ENCODE data around the gene BHLHE23. TPM values are rescaled to one million over a fixed set of nuclear protein-coding genes. Genes with fewer than 3 reads are reported as not detected.

Gene BHLHE23
- total RNA-seq, 1 donor from 2014 or later = not detected

DNA sequence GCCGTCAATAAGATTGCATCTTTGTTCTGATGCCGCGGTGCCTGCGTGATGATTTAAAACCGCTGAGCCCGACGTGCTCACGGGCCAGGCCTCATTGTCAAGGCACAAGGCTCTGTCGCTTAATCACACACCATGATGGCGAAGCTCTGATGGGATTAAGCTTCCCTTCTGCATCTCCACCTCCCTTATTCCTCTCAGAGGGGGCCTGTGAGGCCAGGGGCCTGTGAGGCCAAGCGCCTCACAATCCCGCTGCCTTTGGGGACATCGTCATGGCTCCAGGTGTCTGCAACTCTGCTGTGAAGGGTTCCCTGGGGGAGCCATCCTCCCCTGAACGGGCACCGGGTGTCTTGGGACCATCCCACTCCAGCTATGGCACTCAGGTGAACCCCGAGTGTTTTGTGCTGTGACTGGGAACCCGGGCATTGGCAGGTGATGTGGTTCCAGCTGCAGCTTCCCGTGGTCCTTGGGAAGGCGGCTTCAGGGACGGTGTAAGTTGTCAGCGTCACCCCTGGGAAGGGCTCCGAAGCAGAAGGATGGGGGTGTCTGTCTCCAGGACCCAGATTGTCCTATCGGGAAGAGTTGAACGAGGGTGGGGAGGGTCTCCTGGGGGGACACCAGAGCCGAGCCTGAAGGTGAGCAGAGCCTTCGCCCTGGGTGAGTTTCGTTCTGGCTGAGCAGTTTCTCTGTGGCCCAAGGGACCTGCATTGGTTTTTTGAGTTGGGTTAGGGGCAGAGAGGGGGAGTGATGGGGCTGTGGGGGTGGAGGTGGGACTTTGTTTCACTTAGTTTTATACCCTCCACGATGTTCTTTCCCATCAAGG lies 18.0 kb upstream of the BHLHE23 start:
- Histone ChIP-seq H2AFZ (replicated peaks) (no peak overlapping the region), H3K4me1 (peaks cover 14% of the 10 kb centered on the region), H3K27me3 (peaks cover 31% of the 10 kb centered on the region), H3K9ac (no peak overlapping the region), H3F3A (ENCODE audit: low read depth) (peaks cover 6% of the 10 kb centered on the region), H4K20me1 (ENCODE audit: low read depth) (no peaks in the 10 kb centered on the region), H3K27ac (no peak overlapping the region), H3K9me3 (ENCODE audit: low read depth) (no peaks in the 10 kb centered on the region), H3K79me2 (ENCODE audit: low read depth) (no peaks in the 10 kb centered on the region), H3K36me3 (no peaks in the 10 kb centered on the region), H3K4me2 (no peak overlapping the region), H3K4me3 (no peak overlapping the region)
- no peak overlapping the region for H3K4me3 Mint-ChIP-seq
- H3K36me3 Mint-ChIP-seq = no peaks in the 10 kb centered on the region
- H3K9me3 Mint-ChIP-seq = peaks cover 9% of the 10 kb centered on the region
- TF ChIP-seq EZH2phosphoT487 (IDR thresholded peaks at IDR 0.05) = no peak
- TF ChIP-seq EZH2 (IDR thresholded peaks at IDR 0.05) = no peak
- TF ChIP-seq, protein P1, sequence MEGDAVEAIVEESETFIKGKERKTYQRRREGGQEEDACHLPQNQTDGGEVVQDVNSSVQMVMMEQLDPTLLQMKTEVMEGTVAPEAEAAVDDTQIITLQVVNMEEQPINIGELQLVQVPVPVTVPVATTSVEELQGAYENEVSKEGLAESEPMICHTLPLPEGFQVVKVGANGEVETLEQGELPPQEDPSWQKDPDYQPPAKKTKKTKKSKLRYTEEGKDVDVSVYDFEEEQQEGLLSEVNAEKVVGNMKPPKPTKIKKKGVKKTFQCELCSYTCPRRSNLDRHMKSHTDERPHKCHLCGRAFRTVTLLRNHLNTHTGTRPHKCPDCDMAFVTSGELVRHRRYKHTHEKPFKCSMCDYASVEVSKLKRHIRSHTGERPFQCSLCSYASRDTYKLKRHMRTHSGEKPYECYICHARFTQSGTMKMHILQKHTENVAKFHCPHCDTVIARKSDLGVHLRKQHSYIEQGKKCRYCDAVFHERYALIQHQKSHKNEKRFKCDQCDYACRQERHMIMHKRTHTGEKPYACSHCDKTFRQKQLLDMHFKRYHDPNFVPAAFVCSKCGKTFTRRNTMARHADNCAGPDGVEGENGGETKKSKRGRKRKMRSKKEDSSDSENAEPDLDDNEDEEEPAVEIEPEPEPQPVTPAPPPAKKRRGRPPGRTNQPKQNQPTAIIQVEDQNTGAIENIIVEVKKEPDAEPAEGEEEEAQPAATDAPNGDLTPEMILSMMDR (IDR thresholded peaks at IDR 0.05) = no peak
- peak; percentile 35 for DNase-seq (ENCODE audit: low spot score)
- peaks cover 44% of the 10 kb centered on the region for H3K4me1 Mint-ChIP-seq
- no peak overlapping the region for H3K27ac Mint-ChIP-seq
- H3K27me3 Mint-ChIP-seq (ENCODE audit: insufficient read depth, low read depth) = peaks cover 16% of the 10 kb centered on the region

DNA sequence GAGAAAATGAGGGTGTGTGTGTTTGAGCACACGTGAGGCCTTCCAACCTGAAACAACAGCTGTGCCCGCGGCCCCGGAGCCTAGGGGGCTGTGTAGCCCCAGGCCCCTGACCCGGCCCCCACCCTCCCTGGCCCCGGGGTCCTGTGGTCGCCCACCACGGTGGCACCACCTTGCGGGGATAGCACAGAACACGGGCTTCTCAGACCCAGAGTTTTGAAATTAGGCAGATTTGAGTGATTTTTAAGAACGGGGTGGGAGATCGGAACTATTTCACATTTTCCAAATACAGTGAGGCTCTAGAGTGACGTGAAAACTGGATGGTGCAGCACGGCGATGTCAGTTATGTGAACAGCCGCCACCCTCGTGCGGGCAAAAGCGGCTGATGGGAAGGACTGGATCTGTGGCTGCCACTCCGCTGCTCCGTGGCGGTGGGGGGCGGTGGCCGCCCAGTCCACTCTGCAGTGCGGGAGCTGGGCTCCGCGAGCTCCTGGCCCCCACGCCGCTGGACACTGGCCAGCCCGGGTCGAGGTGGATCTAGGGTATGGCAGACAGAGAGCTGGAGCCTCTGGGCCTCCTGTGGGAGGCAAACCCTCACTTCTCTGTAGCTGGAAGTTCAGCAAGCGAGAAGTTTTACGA lies 17.3 kb upstream of the BHLHE23 start:
- Histone ChIP-seq H3K79me2 (ENCODE audit: low read depth) (no peaks in the 10 kb centered on the region), H3K9ac (no peak overlapping the region), H3K9me3 (ENCODE audit: low read depth) (no peaks in the 10 kb centered on the region), H4K20me1 (ENCODE audit: low read depth) (no peaks in the 10 kb centered on the region), H3K4me3 (no peak overlapping the region), H3K4me1 (peaks cover 10% of the 10 kb centered on the region), H2AFZ (replicated peaks) (no peak overlapping the region), H3F3A (ENCODE audit: low read depth) (peaks cover 6% of the 10 kb centered on the region), H3K27me3 (peaks cover 25% of the 10 kb centered on the region), H3K27ac (no peak overlapping the region), H3K36me3 (no peaks in the 10 kb centered on the region), H3K4me2 (no peak overlapping the region)
- H3K36me3 Mint-ChIP-seq = no peaks in the 10 kb centered on the region
- no peak overlapping the region for H3K4me3 Mint-ChIP-seq
- peak overlapping the region; percentile 86 for H3K27ac Mint-ChIP-seq
- TF ChIP-seq EZH2 (IDR thresholded peaks at IDR 0.05) (no peak), EZH2phosphoT487 (IDR thresholded peaks at IDR 0.05) (no peak)
- peaks cover 43% of the 10 kb centered on the region for H3K4me1 Mint-ChIP-seq
- peaks cover 11% of the 10 kb centered on the region for H3K9me3 Mint-ChIP-seq
- H3K27me3 Mint-ChIP-seq (ENCODE audit: insufficient read depth, low read depth) = peaks cover 18% of the 10 kb centered on the region
- no peak for DNase-seq (ENCODE audit: low spot score)

DNA sequence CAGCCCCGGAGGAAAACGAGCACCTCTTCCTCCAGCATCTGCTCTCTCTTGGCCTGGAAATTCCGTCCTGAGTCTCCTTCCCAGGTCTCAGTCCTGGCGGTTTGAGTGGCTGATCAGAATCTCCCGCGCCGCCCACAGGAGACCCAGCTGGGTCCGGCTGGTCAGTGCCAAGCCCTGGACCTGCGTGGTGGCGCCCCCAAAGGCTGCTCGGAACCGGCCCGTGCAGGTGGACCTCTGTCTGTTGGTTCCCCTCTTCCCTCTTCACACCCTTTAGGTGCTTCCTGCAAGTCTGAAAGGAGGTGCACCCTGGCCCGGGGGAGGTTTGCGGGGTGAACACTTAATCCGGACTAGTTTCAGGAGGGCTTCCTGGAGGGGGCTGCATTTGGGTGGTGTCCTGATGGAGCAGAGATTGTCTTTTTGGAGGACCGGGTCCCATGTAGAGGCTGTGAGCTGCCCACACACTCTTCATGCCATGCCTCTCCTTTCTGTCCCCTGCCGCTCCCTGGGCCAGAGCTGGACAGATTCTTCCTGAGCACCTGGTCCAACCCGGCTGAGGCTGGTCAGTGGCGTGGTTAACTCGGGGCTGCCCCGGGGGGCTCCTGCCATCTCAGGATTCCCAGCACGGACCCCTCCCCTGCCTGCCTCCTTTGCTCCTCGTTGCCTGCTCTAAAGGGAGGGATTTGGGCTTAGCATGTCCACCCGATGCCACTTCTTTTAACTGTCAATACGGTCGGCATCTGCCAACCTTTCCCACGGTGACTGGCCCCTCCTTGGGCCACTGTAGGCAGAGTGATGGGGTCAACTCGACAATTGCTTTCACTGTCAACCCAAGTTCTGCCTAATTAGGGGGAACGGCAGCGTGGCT lies 16.5 kb upstream of the BHLHE23 start:
- Histone ChIP-seq H3K27ac (no peak overlapping the region), H3K36me3 (no peaks in the 10 kb centered on the region), H3K4me2 (no peak overlapping the region), H4K20me1 (ENCODE audit: low read depth) (no peaks in the 10 kb centered on the region), H3K27me3 (peaks cover 20% of the 10 kb centered on the region), H3K4me1 (peaks cover 6% of the 10 kb centered on the region), H3K79me2 (ENCODE audit: low read depth) (no peaks in the 10 kb centered on the region), H2AFZ (replicated peaks) (no peak overlapping the region), H3K9ac (no peak overlapping the region), H3F3A (ENCODE audit: low read depth) (peaks cover 6% of the 10 kb centered on the region), H3K9me3 (ENCODE audit: low read depth) (no peaks in the 10 kb centered on the region), H3K4me3 (no peak overlapping the region)
- no peak overlapping the region for H3K27ac Mint-ChIP-seq
- peaks cover 18% of the 10 kb centered on the region for H3K27me3 Mint-ChIP-seq (ENCODE audit: insufficient read depth, low read depth)
- H3K36me3 Mint-ChIP-seq = no peaks in the 10 kb centered on the region
- no peak for DNase-seq (ENCODE audit: low spot score)
- TF ChIP-seq, protein P1 (IDR thresholded peaks at IDR 0.05) = no peak
- TF ChIP-seq EZH2 (IDR thresholded peaks at IDR 0.05) (no peak), EZH2phosphoT487 (IDR thresholded peaks at IDR 0.05) (no peak)
- no peak overlapping the region for H3K4me3 Mint-ChIP-seq
- H3K9me3 Mint-ChIP-seq = peaks cover 11% of the 10 kb centered on the region
- H3K4me1 Mint-ChIP-seq = peaks cover 40% of the 10 kb centered on the region
